ENCODE data around the gene PCYT2.

DNA sequence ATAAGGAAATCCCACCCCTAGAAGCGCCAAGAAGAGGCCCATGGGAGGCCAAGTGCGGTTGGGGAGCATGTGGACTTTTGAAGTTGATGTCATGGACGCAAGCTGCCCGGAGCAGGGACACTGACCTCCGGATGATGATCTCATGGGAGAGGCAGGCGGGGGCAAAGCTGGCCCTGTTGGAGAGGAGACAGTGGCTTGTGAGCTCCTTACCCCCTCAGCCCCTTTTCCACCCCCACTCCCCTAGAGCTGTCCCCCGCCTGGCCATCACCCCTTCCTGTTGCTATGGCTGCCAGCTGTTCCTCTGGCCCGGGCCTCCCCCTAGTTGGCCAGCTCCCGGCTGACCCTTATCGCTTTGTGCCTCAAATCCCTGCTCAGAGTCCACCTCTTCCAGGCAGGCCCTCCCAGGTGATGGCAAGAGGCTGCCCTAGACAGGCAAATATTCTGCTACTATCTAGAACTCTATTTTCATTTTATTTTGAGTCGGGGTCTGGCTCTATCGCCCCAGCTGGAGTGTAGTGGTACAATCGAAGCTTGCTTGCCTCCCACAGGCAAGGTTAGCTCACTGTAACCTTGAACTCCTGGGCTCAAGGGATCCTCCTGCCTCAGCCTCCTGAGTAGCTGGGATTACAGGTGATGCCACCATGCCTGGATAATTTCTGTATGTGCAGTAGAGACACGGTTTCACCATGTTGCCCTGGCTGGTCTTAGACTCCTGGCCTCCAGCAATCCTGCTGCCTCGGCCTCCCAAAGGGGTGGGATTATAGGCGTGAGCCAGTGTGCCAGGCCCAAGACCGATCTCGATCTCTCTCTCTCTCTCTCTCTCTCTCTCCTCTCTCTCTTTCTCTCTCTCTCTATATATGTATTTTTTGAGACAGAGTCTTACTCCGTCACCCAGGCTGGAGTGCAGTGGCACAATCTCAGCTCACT, 43.2 kb upstream of the PCYT2 start:
- TF ChIP-seq, protein P1, sequence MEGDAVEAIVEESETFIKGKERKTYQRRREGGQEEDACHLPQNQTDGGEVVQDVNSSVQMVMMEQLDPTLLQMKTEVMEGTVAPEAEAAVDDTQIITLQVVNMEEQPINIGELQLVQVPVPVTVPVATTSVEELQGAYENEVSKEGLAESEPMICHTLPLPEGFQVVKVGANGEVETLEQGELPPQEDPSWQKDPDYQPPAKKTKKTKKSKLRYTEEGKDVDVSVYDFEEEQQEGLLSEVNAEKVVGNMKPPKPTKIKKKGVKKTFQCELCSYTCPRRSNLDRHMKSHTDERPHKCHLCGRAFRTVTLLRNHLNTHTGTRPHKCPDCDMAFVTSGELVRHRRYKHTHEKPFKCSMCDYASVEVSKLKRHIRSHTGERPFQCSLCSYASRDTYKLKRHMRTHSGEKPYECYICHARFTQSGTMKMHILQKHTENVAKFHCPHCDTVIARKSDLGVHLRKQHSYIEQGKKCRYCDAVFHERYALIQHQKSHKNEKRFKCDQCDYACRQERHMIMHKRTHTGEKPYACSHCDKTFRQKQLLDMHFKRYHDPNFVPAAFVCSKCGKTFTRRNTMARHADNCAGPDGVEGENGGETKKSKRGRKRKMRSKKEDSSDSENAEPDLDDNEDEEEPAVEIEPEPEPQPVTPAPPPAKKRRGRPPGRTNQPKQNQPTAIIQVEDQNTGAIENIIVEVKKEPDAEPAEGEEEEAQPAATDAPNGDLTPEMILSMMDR (IDR thresholded peaks at IDR 0.05) = no peak
- TF ChIP-seq POLR2AphosphoS5 (IDR thresholded peaks at IDR 0.05) = no peak
- no peak for TF ChIP-seq POLR2A (IDR thresholded peaks at IDR 0.05)

Measured in prostate gland (tissue), 2 donors.